Esophagus muscularis mucosa (tissue), 3 donors: Measurements from ENCODE around the gene CEP19.

Source experiments
- POLR2A ChIP-seq: fragments of 450-650 bp; IDR thresholded peaks from one replicate; pipeline ENCODE4 v1.6.1; 2017; ENCODE audit warnings: antibody characterized with exemption, moderate library complexity, mild to moderate bottlenecking, low read depth
- TF ChIP-seq, protein P1 (sequence below), 3 experiments: fragments of 200-600 bp in 2 of 3; fragments of 450-650 bp in 1 of 3; sonication (generic) in 2 of 3; IDR thresholded peaks; one replicate each; pipeline ENCODE4 v1.5.1; 2017 to 2019; ENCODE audit warnings: antibody characterized with exemption in 3 of 3, mild to moderate bottlenecking in 2 of 3, moderate library complexity in 1 of 3

DNA sequence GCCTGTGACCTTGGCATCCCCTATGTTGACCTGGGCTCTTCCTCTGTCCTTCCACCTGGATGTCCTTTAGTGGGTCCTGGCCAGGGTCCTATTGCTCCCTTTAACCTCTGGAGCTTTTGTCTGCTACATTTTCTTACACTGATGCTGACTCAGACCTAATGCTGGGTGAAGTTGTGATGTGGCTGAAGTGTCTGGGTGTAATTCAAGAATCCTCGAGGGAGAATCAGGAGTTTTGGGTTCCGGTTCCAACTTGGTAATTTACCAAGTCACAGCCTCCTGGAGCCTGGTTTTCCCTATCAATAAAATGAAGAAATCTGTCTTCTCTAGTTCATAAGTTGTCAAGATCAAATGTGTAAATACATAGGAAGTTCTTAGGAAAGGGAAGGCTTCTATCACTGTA is 25.6 kb downstream of the CEP19 start:
- no peak for TF ChIP-seq POLR2A
- TF ChIP-seq, protein P1, sequence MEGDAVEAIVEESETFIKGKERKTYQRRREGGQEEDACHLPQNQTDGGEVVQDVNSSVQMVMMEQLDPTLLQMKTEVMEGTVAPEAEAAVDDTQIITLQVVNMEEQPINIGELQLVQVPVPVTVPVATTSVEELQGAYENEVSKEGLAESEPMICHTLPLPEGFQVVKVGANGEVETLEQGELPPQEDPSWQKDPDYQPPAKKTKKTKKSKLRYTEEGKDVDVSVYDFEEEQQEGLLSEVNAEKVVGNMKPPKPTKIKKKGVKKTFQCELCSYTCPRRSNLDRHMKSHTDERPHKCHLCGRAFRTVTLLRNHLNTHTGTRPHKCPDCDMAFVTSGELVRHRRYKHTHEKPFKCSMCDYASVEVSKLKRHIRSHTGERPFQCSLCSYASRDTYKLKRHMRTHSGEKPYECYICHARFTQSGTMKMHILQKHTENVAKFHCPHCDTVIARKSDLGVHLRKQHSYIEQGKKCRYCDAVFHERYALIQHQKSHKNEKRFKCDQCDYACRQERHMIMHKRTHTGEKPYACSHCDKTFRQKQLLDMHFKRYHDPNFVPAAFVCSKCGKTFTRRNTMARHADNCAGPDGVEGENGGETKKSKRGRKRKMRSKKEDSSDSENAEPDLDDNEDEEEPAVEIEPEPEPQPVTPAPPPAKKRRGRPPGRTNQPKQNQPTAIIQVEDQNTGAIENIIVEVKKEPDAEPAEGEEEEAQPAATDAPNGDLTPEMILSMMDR (IDR thresholded peaks at IDR 0.05): no peak
